Neuronal stem cell (in vitro differentiated cells): ENCODE data around the gene PLCB2.
A peak's percentile ranks its signal among the peaks of the same experiment; 100 is the strongest.

Experiments used
- DNase-seq: peaks from one replicate; pipeline ENCODE4 v3.0.0-alpha.2; 2013; ENCODE audit warnings: low spot score
- H2AFZ ChIP-seq: one replicate; pipeline ENCODE4 v1.6.1; 2013; ENCODE audit warnings: mild to moderate bottlenecking, low read length, inconsistent platforms
- H2AK5ac ChIP-seq: 2 replicates; pipeline ENCODE4 v1.6.1; 2013; ENCODE audit warnings: low read depth, mild to moderate bottlenecking, inconsistent platforms, low read length, moderate library complexity, mixed read lengths
- H2BK120ac ChIP-seq: 2 replicates; pipeline ENCODE4 v1.6.1; 2013; ENCODE audit warnings: low read depth, mild to moderate bottlenecking, inconsistent platforms, low read length, moderate library complexity, mixed read lengths
- H2BK12ac ChIP-seq: one replicate; pipeline ENCODE4 v1.6.1; 2013; ENCODE audit warnings: low read length, inconsistent platforms
- H2BK15ac ChIP-seq: 2 replicates; pipeline ENCODE4 v1.6.1; 2013; ENCODE audit warnings: mild to moderate bottlenecking, low read length, inconsistent platforms, mixed read lengths
- H2BK5ac ChIP-seq: one replicate; pipeline ENCODE4 v1.6.1; 2013; ENCODE audit warnings: inconsistent platforms, mild to moderate bottlenecking, low read length, moderate library complexity
- H3K14ac ChIP-seq: one replicate; pipeline ENCODE4 v1.6.1; 2013; ENCODE audit warnings: low read length, inconsistent platforms
- H3K18ac ChIP-seq: 2 replicates; pipeline ENCODE4 v1.6.1; 2013; ENCODE audit warnings: low read length, inconsistent platforms
- H3K23ac ChIP-seq: 2 replicates; pipeline ENCODE4 v1.6.1; 2013; ENCODE audit warnings: low read depth, mild to moderate bottlenecking, mixed read lengths, low read length, inconsistent platforms; ENCODE audit not compliant: poor library complexity
- H3K27ac ChIP-seq: replicated peaks from 3 replicates; pipeline ENCODE4 v1.5.1; 2013; ENCODE audit warnings: low read length, inconsistent platforms
- H3K27me3 ChIP-seq, 3 experiments: 2 replicates each; pipeline ENCODE4 v1.6.1; 2013; ENCODE audit warnings: low read length in 3 of 3, mild to moderate bottlenecking in 2 of 3, inconsistent platforms in 1 of 3, low read depth in 1 of 3, mixed read lengths in 1 of 3, moderate library complexity in 1 of 3; ENCODE audit not compliant: control insufficient read depth in 3 of 3, insufficient read depth in 3 of 3
- H3K36me3 ChIP-seq, 2 donors: replicated peaks in 1 of 2; 2 replicates each; pipeline ENCODE4 v1.6.1; 2013; ENCODE audit warnings: low read length in 2 of 2; ENCODE audit not compliant: control insufficient read depth in 2 of 2, insufficient read depth in 2 of 2
- H3K4ac ChIP-seq: 2 replicates; pipeline ENCODE4 v1.6.1; 2013; ENCODE audit warnings: inconsistent platforms, mild to moderate bottlenecking, low read length, moderate library complexity
- H3K4me1 ChIP-seq, 2 donors: 1 replicate in 1 of 2; 2 replicates in 1 of 2; pipeline ENCODE4 v1.6.1; 2013; ENCODE audit warnings: low read length in 2 of 2, low read depth in 1 of 2; ENCODE audit not compliant: control insufficient read depth in 2 of 2, insufficient read depth in 1 of 2
- H3K4me2 ChIP-seq: one replicate; pipeline ENCODE4 v1.6.1; 2013; ENCODE audit warnings: mild to moderate bottlenecking, low read length, inconsistent platforms; ENCODE audit not compliant: insufficient read depth, poor library complexity, severe bottlenecking
- H3K4me3 ChIP-seq, 2 donors: 2 replicates each; pipeline ENCODE4 v1.5.1; 2013; ENCODE audit warnings: low read length in 2 of 2, mild to moderate bottlenecking in 2 of 2, inconsistent platforms in 1 of 2, moderate library complexity in 1 of 2
- H3K79me1 ChIP-seq: one replicate; pipeline ENCODE4 v1.6.1; 2013; ENCODE audit warnings: low read depth, mild to moderate bottlenecking, inconsistent platforms, low read length, moderate library complexity
- H3K9ac ChIP-seq: one replicate; pipeline ENCODE4 v1.6.1; 2013; ENCODE audit warnings: mild to moderate bottlenecking, low read depth, low read length, inconsistent platforms; ENCODE audit not compliant: poor library complexity
- H3K9me3 ChIP-seq, 2 donors: replicated peaks in 1 of 2; 2 replicates each; pipeline versions ENCODE3 to v1.6.1; 2013; ENCODE audit warnings: low read length in 2 of 2, mild to moderate bottlenecking in 2 of 2, inconsistent platforms in 1 of 2, low read depth in 1 of 2, mixed read lengths in 1 of 2, moderate library complexity in 1 of 2; ENCODE audit not compliant: control insufficient read depth in 2 of 2, insufficient read depth in 1 of 2
- H4K8ac ChIP-seq: one replicate; pipeline ENCODE4 v1.6.1; 2013; ENCODE audit warnings: low read depth, mild to moderate bottlenecking, inconsistent platforms, low read length, moderate library complexity
- H4K91ac ChIP-seq: one replicate; pipeline ENCODE4 v1.6.1; 2013; ENCODE audit warnings: low read length, low read depth, mild to moderate bottlenecking, inconsistent platforms; ENCODE audit not compliant: poor library complexity
- WGBS, 2 donors: extraction: QIAGEN DNeasy Blood & Tissue Kit; methylation state at CpG; one replicate each; pipeline ENCODE4 v1.1.7; 2013; ENCODE audit warnings: missing lambda C conversion rate in 2 of 2, mixed read lengths in 1 of 2; ENCODE audit not compliant: insufficient read length in 2 of 2, insufficient replicate concordance in 1 of 2; ENCODE audit errors: extremely low coverage in 2 of 2; 5-methylcytosine and 5-hydroxymethylcytosine counted together

The PLCB2 gene

GRCh38 chr15:40281801-40282146 lies 26.0 kb downstream of the PLCB2 start:
- H3K27me3 ChIP-seq, result peaks cover 0 to 64% (median 40%) of the 10 kb centered on the region in 3 experiments
- no peak overlapping the region for H2BK12ac ChIP-seq

GRCh38 chr15:40281057-40281800 lies 26.5 kb downstream of the PLCB2 start:
- Histone ChIP-seq H3K23ac (peak overlapping the region; percentile 77), H3K4me1 (peaks cover 13 to 40% of the 10 kb centered on the region in 2 donors), H3K27ac (no peak overlapping the region), H3K18ac (peak overlapping the region; percentile 38), H3K4me2 (peak overlapping the region; percentile 99), H3K4me3 (peak overlapping the region in 1 of 2 donors; percentile 13), H3K27me3 (peaks cover 0 to 64% (median 40%) of the 10 kb centered on the region in 3 experiments), H2AFZ (peak overlapping the region; percentile 67), H3K36me3 (no peaks in the 10 kb centered on the region), H2BK120ac (peak overlapping the region; percentile 37), H2BK12ac (no peak overlapping the region), H3K14ac (no peak overlapping the region), H2AK5ac (peak overlapping the region; percentile 64), H2BK15ac (peak overlapping the region; percentile 62), H3K79me1 (no peaks in the 10 kb centered on the region), H4K91ac (peak overlapping the region; percentile 56), H3K4ac (no peak overlapping the region), H3K9ac (no peak overlapping the region), H4K8ac (no peak overlapping the region), H3K9me3 (peaks cover 0 to 7% of the 10 kb centered on the region in 2 donors), H2BK5ac (peak overlapping the region; percentile 79)
- DNase-seq, result no peak
- WGBS, 2 donors, result no CpG with 5 or more reads among the region's 43 CpGs

More at GRCh38 chr15:40281801-40282146, 26.0 kb downstream of the PLCB2 start:
- no peaks in the 10 kb centered on the region for H3K79me1 ChIP-seq
- peak overlapping the region; percentile 37 for H2BK120ac ChIP-seq
- H3K14ac ChIP-seq, result no peak overlapping the region
- no peak for DNase-seq
- H3K9me3 ChIP-seq, result peaks cover 0 to 7% of the 10 kb centered on the region in 2 donors
- peak overlapping the region; percentile 38 for H3K18ac ChIP-seq
- peak overlapping the region; percentile 62 for H2BK15ac ChIP-seq
- H3K36me3 ChIP-seq, result no peaks in the 10 kb centered on the region
- no peak overlapping the region for H4K91ac ChIP-seq
- H3K9ac ChIP-seq, result no peak overlapping the region
- H3K4me3 ChIP-seq, result peak overlapping the region in 1 of 2 donors; percentile 79
- H4K8ac ChIP-seq, result no peak overlapping the region
- H3K4ac ChIP-seq, result no peak overlapping the region
- H2AFZ ChIP-seq, result no peak overlapping the region
- no CpG with 5 or more reads among the region's 51 CpGs for WGBS, 2 donors
- peaks cover 14 to 43% of the 10 kb centered on the region in 2 donors for H3K4me1 ChIP-seq
- peak overlapping the region; percentile 99 for H3K4me2 ChIP-seq
- H3K23ac ChIP-seq, result peak overlapping the region; percentile 77
- no peak overlapping the region for H3K27ac ChIP-seq
- H2AK5ac ChIP-seq, result peak overlapping the region; percentile 64
- peak overlapping the region; percentile 79 for H2BK5ac ChIP-seq

- H3K18ac ChIP-seq, result no peak overlapping the region
- H3K14ac ChIP-seq, result no peak overlapping the region
- no peak overlapping the region for H3K4me2 ChIP-seq
- H2AK5ac ChIP-seq, result peak overlapping the region; percentile 44
- H3K27ac ChIP-seq, result no peak overlapping the region
- peak overlapping the region; percentile 67 for H2AFZ ChIP-seq
- H3K9ac ChIP-seq, result no peak overlapping the region
- H3K36me3 ChIP-seq, result no peaks in the 10 kb centered on the region
- H3K27me3 ChIP-seq, result peaks cover 0 to 64% (median 40%) of the 10 kb centered on the region in 3 experiments
- no peak overlapping the region for H2BK12ac ChIP-seq
- H2BK5ac ChIP-seq, result no peak overlapping the region
- H3K9me3 ChIP-seq, result peaks cover 0 to 7% of the 10 kb centered on the region in 2 donors
- peaks cover 6 to 36% of the 10 kb centered on the region in 2 donors for H3K4me1 ChIP-seq
- no peak overlapping the region for H2BK120ac ChIP-seq
- H3K4ac ChIP-seq, result no peak overlapping the region
- no peak overlapping the region for H3K4me3 ChIP-seq
- no peaks in the 10 kb centered on the region for H3K79me1 ChIP-seq
- H4K91ac ChIP-seq, result no peak overlapping the region
- WGBS, 2 donors, result no CpG with 5 or more reads among the region's 30 CpGs
- no peak overlapping the region for H2BK15ac ChIP-seq
- DNase-seq, result no peak
- no peak overlapping the region for H4K8ac ChIP-seq
- H3K23ac ChIP-seq, result peak overlapping the region; percentile 77
These were observed 27.3 kb downstream of the PLCB2 start for GRCh38 chr15:40280260-40281056.
